HUES6 (cell line): ENCODE measurements around the gene STARD7.
"Not testable (repeated sequence)": the region's sequence is repeated elsewhere in the genome, so short reads cannot be mapped to it uniquely, and the experiment has no call there.

Source experiments
- H3K27ac ChIP-seq: 2 replicates; pipeline ENCODE4 v1.7.0; 2013; ENCODE audit warnings: low read depth, mild to moderate bottlenecking, low read length, inconsistent platforms
- H3K27me3 ChIP-seq: 2 replicates; pipeline ENCODE4 v1.6.1; 2013; ENCODE audit warnings: low read length; ENCODE audit not compliant: control insufficient read depth, insufficient read depth
- H3K36me3 ChIP-seq: 2 replicates; pipeline ENCODE4 v1.6.1; 2013; ENCODE audit warnings: low read length; ENCODE audit not compliant: control insufficient read depth, insufficient read depth
- H3K4me1 ChIP-seq: 2 replicates; pipeline ENCODE4 v1.6.1; 2013; ENCODE audit warnings: low read length; ENCODE audit not compliant: control insufficient read depth, insufficient read depth
- H3K4me3 ChIP-seq: 2 replicates; pipeline ENCODE4 v1.5.1; 2013; ENCODE audit warnings: low read depth, low read length
- H3K9ac ChIP-seq: one replicate; pipeline ENCODE4 v1.6.1; 2013; ENCODE audit warnings: mild to moderate bottlenecking, low read length
- H3K9me3 ChIP-seq: 2 replicates; pipeline ENCODE4 v1.6.1; 2013; ENCODE audit warnings: low read depth, low read length; ENCODE audit not compliant: control insufficient read depth, insufficient read depth

STARD7 gene

GRCh38 chr2:96208143-96209010 lies at the start of gene STARD7:
Gene STARD7, minus strand, starts transcription at chr2:96208827. Its CDS starts 393 bp downstream, at chr2:96208434.
- H3K36me3 ChIP-seq = peaks cover 7% of the 10 kb centered on the region; the same call in 1 of the 2 replicates
- H3K9ac ChIP-seq = peak within 1 kb of the TSS; percentile 92
- H3K4me1 ChIP-seq = peaks cover 32% of the 10 kb centered on the region
- peak within 1 kb of the TSS; percentile 95 for H3K27ac ChIP-seq
- peak within 1 kb of the TSS; percentile 93 for H3K4me3 ChIP-seq
- no peaks in the 10 kb centered on the region for H3K27me3 ChIP-seq
- H3K9me3 ChIP-seq = no peaks in the 10 kb centered on the region

GRCh38 chr2:96257744-96258143 lies 49.1 kb upstream of the STARD7 start:
- H3K4me1 ChIP-seq = peaks cover 22% of the 10 kb centered on the region
- H3K27me3 ChIP-seq, H3K9ac ChIP-seq, H3K9me3 ChIP-seq, H3K4me3 ChIP-seq, H3K27ac ChIP-seq: not testable (repeated sequence)
- peaks cover 50% of the 10 kb centered on the region for H3K36me3 ChIP-seq

GRCh38 chr2:96256611-96257113 lies 48.0 kb upstream of the STARD7 start:
- H3K27me3 ChIP-seq = no peaks in the 10 kb centered on the region
- peaks cover 60% of the 10 kb centered on the region for H3K36me3 ChIP-seq
- no peak overlapping the region for H3K9ac ChIP-seq
- H3K4me3 ChIP-seq = no peak overlapping the region
- H3K27ac ChIP-seq = no peak overlapping the region
- H3K9me3 ChIP-seq = no peaks in the 10 kb centered on the region
- peaks cover 26% of the 10 kb centered on the region for H3K4me1 ChIP-seq

- Histone ChIP-seq H3K27me3 (no peaks in the 10 kb centered on the region), H3K36me3 (peaks cover 55% of the 10 kb centered on the region), H3K27ac (no peak overlapping the region), H3K4me3 (no peak overlapping the region), H3K4me1 (peaks cover 5% of the 10 kb centered on the region; the same call in 1 of the 2 replicates), H3K9ac (no peak overlapping the region), H3K9me3 (no peaks in the 10 kb centered on the region)
Observed at GRCh38 chr2:96254571-96254970, 45.9 kb upstream of the STARD7 start.

- Histone ChIP-seq H3K9me3 (no peaks in the 10 kb centered on the region), H3K27ac (no peak overlapping the region), H3K9ac (no peak overlapping the region), H3K27me3 (no peaks in the 10 kb centered on the region), H3K36me3 (peaks cover 42% of the 10 kb centered on the region), H3K4me3 (no peak overlapping the region), H3K4me1 (peaks cover 4% of the 10 kb centered on the region; the same call in 1 of the 2 replicates)
Observed at GRCh38 chr2:96253006-96253405, 44.4 kb upstream of the STARD7 start.

GRCh38 chr2:96252526-96252925 lies 43.9 kb upstream of the STARD7 start:
- no peak overlapping the region for H3K9ac ChIP-seq
- no peaks in the 10 kb centered on the region for H3K27me3 ChIP-seq
- peaks cover 4% of the 10 kb centered on the region; the same call in 1 of the 2 replicates for H3K4me1 ChIP-seq
- no peak overlapping the region for H3K4me3 ChIP-seq
- H3K36me3 ChIP-seq = peaks cover 42% of the 10 kb centered on the region
- H3K27ac ChIP-seq = no peak overlapping the region
- H3K9me3 ChIP-seq = no peaks in the 10 kb centered on the region

GRCh38 chr2:96251721-96252292 lies 43.2 kb upstream of the STARD7 start:
- H3K9ac ChIP-seq = no peak overlapping the region
- no peaks in the 10 kb centered on the region for H3K9me3 ChIP-seq
- H3K27me3 ChIP-seq = no peaks in the 10 kb centered on the region
- H3K27ac ChIP-seq = no peak overlapping the region
- H3K4me3 ChIP-seq = no peak overlapping the region
- peaks cover 4% of the 10 kb centered on the region; the same call in 1 of the 2 replicates for H3K4me1 ChIP-seq
- H3K36me3 ChIP-seq = peaks cover 42% of the 10 kb centered on the region

- no peaks in the 10 kb centered on the region for H3K27me3 ChIP-seq
- no peaks in the 10 kb centered on the region for H3K9me3 ChIP-seq
- H3K36me3 ChIP-seq = peaks cover 36% of the 10 kb centered on the region
- peaks cover 4% of the 10 kb centered on the region; the same call in 1 of the 2 replicates for H3K4me1 ChIP-seq
- H3K9ac ChIP-seq = no peak overlapping the region
- no peak overlapping the region for H3K4me3 ChIP-seq
- no peak overlapping the region for H3K27ac ChIP-seq
Observed at GRCh38 chr2:96250188-96250587, 41.6 kb upstream of the STARD7 start.

- H3K36me3 ChIP-seq = peaks cover 30% of the 10 kb centered on the region
- no peak overlapping the region for H3K4me3 ChIP-seq
- H3K4me1 ChIP-seq = peaks cover 4% of the 10 kb centered on the region; the same call in 1 of the 2 replicates
- H3K27me3 ChIP-seq = no peaks in the 10 kb centered on the region
- no peaks in the 10 kb centered on the region for H3K9me3 ChIP-seq
- H3K27ac ChIP-seq = no peak overlapping the region
- H3K9ac ChIP-seq = no peak overlapping the region
Observed at GRCh38 chr2:96249654-96250053, 41.0 kb upstream of the STARD7 start.

- Histone ChIP-seq H3K36me3 (peaks cover 20% of the 10 kb centered on the region), H3K9me3 (no peaks in the 10 kb centered on the region), H3K27ac (no peak overlapping the region), H3K4me1 (peaks cover 4% of the 10 kb centered on the region; the same call in 1 of the 2 replicates), H3K4me3 (no peak overlapping the region), H3K9ac (no peak overlapping the region), H3K27me3 (no peaks in the 10 kb centered on the region)
Observed at GRCh38 chr2:96248624-96249023, 40.0 kb upstream of the STARD7 start.

- no peak overlapping the region for H3K9ac ChIP-seq
- H3K27me3 ChIP-seq = no peaks in the 10 kb centered on the region
- peaks cover 4% of the 10 kb centered on the region; the same call in 1 of the 2 replicates for H3K4me1 ChIP-seq
- no peak overlapping the region for H3K27ac ChIP-seq
- peaks cover 13% of the 10 kb centered on the region for H3K36me3 ChIP-seq
- H3K4me3 ChIP-seq = no peak overlapping the region
- no peaks in the 10 kb centered on the region for H3K9me3 ChIP-seq
Observed at GRCh38 chr2:96247896-96248295, 39.3 kb upstream of the STARD7 start.
